GM19372 (cell line): ENCODE data around the gene SUCLA2.
"Not testable (repeated sequence)": the region's sequence is repeated elsewhere in the genome, so short reads cannot be mapped to it uniquely, and the experiment has no call there.

Source experiments
- ATAC-seq: cut with Tn5 transposase; IDR thresholded peaks from one replicate; pipeline ENCODE4 v1.9.1; 2021; ENCODE audit warnings: mild to moderate bottlenecking, low read depth, moderate library complexity; ENCODE audit not compliant: unreplicated experiment

The SUCLA2 gene

DNA sequence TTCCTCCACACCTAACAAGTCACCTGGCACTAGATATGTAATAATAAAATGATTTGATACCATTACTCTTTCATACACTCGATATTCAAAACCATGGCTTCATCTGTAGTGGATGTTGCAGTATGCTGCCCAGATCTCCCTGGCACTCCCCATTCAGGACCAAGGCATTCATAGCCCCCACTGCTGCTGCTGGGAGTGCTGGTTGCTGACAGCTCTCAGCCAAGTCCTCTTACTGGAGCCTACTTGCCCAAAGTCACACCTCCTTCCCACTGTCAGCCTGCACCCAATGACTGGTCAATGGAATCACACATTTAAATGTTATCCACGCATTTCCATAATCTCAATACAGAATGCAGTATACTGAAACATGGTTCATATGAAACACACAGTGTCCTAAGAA lies 3.7 kb downstream of the SUCLA2 start:
- ATAC-seq: no peak

DNA sequence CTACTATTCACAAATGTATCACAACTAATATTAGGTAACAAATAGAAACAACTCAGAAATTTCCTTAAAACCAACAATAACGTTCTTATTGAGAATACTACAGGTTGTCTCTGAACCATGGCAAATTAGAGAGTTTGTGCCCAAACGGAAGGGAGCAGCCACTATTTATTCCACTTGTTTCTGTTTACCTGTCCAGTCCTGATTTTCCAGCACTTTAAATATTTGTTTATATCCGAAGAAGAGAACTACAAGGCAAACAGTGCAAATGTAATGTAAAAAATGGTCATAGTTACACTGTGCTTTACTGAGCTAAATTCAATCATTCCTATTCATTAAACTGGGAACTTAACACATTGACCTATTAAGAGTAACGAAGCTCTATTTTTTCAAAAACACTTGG lies 9.2 kb downstream of the SUCLA2 start:
- ATAC-seq: no peak

DNA sequence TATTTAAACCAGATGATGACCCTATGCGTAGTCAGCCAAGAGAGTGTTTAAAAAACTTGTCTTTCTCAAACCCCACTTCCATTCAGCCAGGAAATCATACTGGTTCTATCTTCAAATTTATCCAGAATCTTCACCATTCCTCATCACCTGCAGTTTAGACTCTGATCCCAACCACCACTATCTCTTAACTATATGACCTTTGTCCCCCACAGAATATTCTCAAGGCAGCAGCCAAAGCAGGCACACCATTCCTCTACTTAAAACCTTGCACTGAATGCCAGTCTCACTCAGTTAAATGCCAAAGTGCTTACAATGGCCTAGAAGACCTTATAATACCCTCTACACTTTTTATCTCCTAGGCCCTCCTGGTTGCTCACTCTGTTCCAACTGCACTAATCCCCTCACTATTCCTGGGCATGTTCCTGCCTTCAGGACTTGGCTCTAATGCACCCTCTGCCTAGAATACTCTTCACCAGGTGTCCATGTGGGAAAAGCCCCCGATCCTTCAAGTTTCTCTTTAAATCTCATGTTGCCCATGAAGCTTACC lies 10.1 kb downstream of the SUCLA2 start:
- no peak for ATAC-seq

DNA sequence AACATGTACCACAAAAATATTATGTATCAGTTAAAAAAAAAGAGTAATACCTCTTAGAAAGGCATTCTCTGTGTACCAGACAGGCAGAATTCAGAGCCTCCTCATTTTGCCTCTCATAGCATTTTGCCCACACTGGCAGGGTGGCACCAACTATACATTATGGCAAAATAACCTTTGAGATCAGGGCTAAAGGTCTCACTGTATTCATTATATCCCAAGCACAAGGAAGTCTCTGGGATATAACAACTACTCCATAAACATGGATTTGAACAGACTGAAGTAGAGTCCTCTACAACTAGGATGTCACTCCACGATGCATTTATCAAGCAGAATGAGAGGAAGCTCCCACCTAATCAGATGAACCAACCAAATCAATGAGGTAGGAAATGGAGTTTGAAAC lies 10.6 kb downstream of the SUCLA2 start:
- ATAC-seq: no peak

DNA sequence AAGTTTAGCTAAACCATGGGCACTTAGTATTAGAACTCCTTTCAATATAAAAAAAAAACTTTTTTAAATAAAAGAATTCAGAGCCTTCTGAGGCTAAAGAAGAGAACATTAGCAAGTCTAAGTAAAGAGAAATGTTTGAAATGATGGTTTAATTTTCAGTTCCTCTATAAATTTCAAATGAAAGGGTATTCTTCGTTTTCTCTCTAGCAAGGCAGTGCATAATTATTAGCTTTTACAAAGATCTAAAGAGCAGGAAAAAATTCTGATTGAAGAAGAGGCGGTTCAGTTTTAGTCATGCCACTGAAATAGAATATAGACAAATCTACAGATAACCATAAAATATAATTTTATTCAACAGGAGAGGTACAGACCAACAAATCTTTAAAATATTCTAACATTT lies 18.0 kb downstream of the SUCLA2 start:
- ATAC-seq: no peak

DNA sequence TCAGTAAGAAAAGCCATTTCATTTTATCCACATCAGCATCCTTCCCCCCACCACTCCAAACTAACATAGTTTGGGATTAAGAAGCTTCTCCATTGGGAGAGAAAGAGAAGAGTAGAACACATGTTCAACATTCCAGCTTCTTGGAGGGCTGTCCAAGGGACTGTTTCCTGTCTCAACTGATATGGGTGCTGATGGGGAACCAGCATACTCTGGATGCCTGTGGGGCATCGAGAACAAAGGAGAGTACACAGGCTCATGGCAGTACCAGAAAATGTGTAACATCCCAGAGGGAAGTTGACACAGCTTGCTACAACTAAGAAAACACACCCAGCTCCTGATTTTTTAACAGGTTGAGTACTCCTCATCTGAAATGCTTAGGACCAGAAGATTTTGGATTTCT lies 24.7 kb downstream of the SUCLA2 start:
- no peak for ATAC-seq

DNA sequence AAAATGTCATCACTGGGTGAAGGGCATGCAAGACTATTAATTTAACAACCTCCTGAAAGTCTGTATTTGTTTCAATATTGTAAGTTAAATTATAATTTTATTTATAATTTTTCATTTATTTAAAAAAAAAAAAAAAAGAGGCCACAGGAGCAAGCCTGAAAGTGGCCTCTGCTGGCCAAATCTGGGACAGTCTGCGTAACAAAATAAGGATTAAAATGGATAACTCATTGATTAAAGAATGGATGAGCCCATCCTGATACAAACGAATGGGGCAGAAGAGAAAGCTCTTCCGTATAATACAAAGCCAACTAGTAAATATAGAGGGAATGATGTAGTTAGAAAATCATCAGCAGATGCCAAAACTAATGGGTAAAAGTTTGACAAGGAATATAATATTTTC lies 36.2 kb downstream of the SUCLA2 start:
- no peak for ATAC-seq

DNA sequence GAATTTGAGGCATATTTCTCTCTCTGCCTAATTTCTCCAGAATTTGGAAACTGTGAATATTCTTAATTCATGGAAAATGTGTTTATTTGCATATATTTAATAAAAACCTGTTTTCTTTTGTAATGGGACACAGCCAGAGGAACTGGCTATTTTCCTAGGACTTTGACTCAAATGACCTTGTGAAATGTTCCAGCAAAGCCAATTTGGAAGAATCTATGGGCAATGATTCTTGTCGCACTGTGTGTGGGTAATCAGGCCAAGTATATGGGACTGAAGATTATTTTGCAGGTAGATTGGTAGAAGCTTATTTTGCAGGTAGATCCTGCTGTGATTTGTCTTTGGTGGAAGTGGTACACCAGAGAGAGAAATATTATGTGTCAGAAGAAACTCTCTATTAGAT lies 38.8 kb downstream of the SUCLA2 start:
- ATAC-seq: no peak

DNA sequence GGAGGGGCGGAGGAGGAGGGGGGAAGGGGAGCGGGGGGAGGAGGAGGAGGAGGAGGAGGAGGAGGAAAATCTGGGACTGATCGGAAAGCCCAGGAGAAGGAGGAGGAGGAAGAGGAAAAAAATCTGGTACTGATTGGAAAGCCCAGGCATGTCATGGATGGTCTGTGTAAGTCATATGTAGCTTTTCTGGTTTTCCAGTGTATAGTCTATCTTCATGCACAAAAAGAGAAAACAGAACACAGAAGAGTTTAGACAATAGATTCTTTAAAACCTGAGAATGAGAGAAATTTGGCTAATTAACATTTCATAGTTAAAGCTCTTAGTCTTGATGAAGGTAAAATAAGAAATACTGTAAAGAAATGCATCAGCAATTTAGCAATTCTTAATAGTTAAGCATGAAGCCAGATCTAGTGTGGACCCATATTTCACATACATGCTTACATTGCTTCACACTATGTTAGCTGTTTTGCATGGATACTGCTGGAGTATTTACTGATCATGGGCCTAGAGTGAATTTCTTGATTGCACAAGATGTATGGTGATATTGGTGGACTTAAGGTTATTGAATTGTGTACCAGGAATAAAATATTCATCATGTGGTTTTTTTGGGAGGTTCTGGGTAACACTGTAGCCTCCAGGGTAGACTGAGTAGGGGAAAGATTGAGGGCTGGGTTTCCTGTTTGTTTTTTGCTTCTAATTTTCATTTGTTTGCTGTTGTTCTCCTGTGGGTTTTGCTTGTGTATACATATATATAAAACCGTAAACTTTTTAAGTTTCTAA lies 41.4 kb downstream of the SUCLA2 start:
- ATAC-seq: no peak

DNA sequence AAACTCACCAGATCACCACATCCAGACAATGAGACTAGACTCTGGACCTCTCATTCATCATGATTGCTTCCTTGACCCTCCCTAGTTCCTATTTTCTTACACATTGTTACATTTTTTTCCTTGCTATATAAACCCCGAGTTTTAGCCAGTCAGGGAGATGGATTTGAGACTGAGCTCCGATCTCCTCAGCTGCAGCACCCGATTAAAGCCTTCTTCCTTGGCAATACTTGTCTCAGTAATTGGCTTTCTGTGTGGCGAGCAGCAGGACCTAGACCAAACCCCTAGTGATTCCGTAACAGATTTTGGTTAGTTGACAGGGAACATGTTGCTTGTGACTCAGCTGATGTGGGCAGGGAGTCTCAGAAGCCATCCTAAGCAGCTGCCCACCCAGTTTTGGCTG lies 44.0 kb downstream of the SUCLA2 start:
- ATAC-seq: no peak

DNA sequence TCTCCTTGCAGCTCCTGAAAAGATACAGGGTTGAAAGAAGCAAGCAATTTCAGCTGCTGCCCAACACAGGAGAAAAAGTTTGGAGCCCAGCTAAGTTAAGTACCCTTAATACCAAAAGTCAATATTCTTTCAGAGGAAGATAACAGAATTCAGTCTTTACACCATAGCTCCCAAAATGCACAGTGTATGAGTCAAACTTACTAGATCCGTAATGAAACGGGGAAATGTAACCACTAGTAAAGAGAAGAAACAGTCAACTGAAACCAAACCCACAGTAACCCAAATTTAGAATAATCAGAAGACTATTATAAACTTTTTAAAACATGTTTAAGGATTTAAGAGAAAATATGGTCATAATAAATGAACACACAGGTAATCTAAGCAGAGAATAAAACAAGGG lies 45.2 kb downstream of the SUCLA2 start:
- ATAC-seq: no peak

DNA sequence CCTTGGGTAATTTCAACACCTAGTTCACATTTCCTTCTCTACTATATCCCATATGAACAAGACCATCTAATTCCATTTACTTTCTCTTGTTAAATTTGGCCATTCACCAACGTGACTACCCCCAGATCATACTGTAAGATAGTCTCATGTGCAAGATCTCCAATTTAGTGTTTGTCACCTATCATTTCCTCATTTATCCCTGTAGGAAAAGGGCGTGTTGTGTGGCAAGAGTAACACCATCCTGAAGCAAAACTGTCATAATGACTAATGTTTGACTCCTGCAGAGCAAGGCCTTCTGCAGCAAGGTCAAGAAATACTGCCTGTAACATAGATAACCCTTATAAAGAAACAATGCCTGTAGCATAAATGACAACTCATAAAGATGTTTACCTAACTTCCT lies 51.3 kb downstream of the SUCLA2 start:
- ATAC-seq: no peak

DNA sequence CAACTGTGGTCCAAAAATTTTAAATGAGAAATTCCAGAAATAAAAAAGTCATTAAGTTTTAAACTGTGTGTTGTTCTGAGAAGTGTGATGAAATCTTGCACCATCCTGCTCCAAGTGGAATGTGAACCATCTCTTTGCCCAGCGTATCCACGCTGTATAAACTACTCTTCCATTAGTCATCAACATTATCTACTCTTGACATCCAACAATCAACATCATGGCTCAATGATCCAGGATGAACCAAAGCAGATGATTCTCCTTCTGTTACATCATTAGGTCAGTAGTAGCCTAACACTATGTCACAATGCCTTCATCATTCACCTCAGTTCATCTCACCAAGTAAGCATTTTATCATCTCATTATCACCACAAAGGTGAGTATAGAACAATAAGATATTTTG lies 55.3 kb downstream of the SUCLA2 start:
- no peak for ATAC-seq

DNA sequence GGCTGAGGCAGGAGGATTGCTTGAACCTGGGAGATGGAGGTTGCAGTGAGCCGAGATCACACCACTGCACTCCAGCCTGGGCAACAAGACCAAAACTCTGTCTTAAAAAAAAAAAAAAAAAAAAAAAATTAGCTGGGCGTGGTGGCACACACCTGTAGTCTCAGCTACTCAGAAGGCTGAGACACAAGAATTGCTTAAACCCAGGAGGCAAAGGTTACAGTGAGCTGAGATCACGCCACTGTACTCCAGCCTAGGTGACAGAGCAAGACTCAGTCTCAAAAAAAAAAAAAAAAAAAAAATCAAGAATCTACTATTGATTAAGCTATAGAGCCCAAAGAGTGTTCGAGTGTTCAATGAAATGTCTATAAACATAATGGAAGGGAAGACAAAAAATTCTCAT lies 55.9 kb downstream of the SUCLA2 start:
- not testable (repeated sequence) for ATAC-seq

DNA sequence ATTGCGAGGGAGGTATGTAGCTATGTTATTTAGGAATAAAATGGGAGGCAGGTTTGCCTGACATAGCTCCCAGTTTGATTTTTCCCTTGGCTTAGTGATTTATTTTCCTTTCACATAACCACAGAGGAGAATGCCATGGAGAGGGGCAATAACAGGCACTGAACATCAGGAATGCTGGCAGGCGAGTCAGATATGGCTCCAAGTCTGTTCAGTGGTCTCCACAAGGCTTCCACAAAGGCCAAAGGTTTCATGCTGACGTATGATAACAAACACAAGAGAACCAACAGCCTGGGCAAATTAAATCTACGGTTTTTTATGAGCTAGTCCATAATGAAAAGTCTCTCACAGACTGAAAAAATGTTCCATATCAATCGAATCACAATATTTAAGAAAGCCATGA lies 66.7 kb downstream of the SUCLA2 start:
- ATAC-seq: no peak

DNA sequence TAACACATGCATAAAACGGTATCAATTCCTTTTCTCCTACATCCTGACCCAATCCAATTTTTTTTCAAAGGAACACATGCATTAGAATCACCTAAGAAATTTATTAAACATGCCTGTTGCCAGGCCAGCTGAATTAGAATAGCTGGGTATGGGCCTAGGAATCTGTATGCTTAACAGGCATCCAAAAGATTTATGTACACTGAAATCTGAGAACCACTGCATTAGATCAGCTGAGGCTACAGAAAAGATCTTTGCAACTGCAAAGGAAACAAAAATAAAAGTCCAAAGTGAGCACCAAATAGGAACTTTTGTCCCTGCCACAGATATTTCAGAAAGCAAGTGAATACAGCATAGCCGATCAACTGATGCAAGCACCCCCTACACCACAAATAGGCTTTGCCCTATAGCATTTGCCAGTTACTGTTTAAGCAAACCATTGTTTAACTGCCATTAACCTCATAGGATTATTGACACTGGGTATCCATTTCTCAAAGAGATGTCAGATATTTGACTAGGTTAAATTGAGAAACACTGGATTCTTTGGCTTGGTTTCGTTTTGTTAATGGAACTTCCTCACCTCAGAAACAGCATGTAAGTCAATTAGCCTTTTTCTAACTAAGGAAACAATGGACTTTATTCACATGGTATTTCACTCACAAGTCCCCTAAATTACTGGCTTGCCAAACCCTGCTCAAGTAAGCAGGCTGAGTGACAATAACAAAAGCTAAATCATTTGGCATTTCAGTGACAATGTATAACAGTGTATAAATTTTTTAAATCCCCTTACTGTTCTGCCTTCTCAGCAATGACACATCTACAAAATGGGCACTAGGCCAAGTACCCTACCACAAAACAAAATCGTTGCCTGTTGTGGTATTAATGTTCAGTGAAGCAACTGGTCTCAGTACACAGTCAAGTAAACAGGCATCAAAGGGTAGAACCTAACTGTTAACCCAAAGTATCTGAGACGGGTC lies 67.8 kb downstream of the SUCLA2 start:
- ATAC-seq: no peak

DNA sequence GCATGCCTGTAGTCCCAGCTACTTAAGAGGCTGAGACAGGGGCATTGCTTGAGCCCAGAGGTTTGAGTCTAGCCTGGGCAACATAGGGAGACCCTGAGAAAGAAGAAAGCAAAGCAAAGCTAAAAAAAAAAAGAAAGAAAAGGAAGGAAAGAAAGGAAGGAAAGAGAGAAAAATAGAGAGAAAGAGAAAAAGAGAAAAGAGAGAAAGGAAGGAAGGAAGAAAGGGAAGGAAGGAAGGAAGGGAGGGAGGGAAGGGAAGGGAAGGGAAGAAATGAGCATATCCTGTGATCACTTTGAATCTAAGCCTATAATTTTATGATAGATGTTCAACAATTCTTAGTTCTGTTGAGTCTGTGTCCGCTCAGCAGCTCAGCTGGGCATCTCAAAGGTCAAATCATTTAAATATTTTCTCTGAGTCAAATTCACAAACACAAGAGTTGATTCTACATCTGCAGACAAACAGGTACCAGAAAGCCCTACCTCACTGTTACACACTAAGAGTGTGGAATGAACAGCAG lies 70.4 kb downstream of the SUCLA2 start:
- no peak for ATAC-seq

DNA sequence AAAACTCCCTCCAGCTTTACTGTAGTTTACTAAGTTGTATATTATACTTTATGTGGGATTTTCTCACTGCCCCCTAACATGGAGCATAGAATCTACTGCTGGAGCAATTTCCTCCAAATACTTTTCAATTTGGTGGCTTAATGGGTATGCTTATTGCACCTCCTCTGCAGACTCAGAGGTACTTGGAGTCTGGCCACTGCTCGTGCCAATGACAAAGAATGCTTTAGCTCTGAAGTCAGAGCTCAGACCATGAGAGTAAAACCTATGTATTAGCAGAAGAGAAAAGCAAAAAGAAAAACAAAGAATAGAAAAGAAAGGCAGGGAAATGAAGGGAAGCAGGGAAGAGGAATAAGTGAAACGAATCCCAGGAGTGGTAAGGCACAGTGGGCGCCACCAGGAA lies 71.9 kb downstream of the SUCLA2 start:
- ATAC-seq: no peak

DNA sequence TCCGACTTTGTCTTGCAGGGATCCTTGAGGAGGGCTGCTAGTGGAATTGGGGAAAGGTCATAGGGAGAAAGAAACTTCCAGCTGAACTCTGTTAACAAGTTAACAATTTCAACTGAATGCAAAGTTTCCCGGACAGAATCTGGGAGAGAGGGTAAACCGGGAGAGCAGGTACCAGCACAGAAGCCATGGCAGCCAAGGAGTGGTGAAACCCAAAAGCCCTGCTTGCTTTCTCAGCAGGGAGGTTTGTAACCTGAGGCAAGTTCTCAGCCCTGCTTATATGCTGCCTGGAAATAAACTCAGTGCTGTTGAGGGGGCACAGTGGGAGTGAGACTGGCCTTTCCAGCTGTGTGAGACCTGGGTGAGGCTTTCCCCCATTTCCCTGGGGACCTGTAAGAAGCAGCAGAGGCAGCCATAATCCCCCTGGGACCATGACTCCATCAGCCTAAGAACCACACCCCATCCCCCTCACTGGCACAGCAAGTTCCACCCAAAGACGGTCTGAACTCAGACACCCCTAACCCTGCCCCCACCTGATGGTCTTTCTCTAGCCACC lies 84.0 kb downstream of the SUCLA2 start:
- ATAC-seq: no peak

DNA sequence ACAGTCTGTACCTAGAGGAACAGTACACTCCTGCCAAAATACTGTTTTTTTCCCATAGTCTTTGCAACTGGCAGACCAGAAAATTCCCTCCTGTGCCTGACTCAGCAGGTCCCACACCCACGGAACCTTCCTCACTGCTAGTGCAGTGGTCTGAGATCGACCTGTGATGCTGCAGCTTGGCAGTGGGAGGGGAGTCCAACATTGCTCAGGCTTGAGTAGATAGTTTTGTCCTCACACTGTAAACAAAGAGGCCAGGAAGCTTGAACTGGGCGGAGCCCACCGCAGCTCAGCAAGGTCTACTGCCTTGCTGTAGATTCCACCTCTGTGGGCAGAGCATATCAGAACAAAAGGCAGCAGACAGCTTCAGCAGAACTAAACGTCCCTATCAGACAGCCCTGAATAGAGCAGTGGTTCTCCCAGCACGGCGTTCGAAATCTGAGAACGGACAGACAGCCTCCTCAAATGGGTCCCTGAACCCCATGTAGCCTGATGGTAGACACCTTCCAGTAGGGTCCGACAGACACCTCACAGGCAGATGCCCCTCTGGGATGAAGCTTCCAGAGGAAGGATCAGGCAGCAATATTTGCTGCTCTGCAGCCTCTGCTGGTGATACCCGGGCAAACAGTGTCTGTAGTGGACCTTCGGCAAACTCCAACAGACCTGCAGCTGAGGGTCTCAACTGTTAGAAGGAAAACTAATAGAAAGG lies 92.7 kb downstream of the SUCLA2 start:
- no peak for ATAC-seq
